ENCODE data around the gene ZNF263.

ZNF263 gene

DNA sequence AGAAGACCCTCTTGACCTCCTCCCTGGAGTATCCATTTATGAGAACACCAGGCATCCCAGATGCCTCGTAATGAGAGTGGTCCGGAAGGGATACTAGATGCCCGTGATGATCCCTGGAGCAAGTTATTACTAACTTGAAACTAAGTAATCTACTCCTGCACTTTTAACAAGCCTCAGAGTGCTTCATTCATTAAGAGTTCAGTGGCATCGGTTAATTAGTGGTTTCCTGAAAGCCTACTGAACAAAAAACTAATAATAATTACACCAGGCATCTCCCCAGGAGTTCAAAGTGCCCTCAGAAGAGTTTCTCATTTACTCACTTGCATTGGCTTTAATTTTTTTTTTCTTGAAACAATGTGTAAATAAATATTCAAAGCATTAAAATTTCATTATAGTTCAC lies 44.2 kb downstream of the ZNF263 start:
- H3K27me3 Mint-ChIP-seq (ENCODE audit: low read depth) = no peaks in the 10 kb centered on the region
- peaks cover 49% of the 10 kb centered on the region for H3K9me3 Mint-ChIP-seq
- no peaks in the 10 kb centered on the region for H3K36me3 Mint-ChIP-seq (ENCODE audit: low read depth)

DNA sequence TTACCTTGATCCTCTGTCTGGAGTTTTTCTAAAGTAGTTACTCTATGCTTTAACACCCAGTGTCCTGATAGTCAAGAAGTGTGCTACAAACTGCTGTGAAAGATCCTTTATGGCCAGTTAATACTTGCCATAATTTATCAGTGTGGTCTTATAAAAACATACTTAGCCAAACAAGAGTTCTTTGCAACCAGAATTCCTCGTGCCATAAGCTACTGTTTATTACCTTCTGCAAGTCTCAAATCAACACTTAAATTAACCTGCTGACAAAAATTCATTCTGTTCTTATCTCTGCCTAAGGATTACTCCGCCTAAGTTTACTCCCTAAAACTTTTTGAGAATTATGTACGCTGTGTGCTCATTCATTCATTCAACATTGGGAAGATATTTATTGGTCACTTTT lies 44.8 kb downstream of the ZNF263 start:
- no peaks in the 10 kb centered on the region for H3K36me3 Mint-ChIP-seq (ENCODE audit: low read depth)
- no peaks in the 10 kb centered on the region for H3K4me1 Mint-ChIP-seq (ENCODE audit: low read depth)
- no peak overlapping the region for H3K4me3 Mint-ChIP-seq
- no peaks in the 10 kb centered on the region for H3K27me3 Mint-ChIP-seq (ENCODE audit: low read depth)
- no peak overlapping the region for H3K27ac Mint-ChIP-seq
- H3K9me3 Mint-ChIP-seq = peaks cover 48% of the 10 kb centered on the region

More for the DNA sequence above, 44.2 kb downstream of the ZNF263 start:
- no peak overlapping the region for H3K27ac Mint-ChIP-seq
- H3K4me3 Mint-ChIP-seq = no peak overlapping the region
- H3K4me1 Mint-ChIP-seq (ENCODE audit: low read depth) = no peaks in the 10 kb centered on the region

DNA sequence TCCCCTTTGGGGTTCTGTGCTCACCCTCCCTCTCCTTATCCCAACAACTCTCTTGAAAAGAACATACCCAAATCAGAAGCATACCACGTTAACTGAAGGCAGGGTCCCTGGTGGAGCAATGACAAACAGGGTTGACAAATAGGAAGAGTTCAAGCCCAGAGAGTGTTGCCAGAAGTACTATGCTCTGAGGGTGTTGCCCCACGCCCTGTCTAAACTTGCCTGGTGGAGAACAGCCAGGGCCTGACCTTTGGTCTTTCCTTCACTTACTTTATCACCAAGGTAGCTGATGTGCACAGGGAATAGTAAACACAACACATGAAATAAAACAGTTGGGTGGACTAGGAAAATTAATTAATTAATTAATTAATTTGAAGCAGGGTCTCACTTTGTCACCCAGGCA lies 45.4 kb downstream of the ZNF263 start:
- H3K4me1 Mint-ChIP-seq (ENCODE audit: low read depth) = no peaks in the 10 kb centered on the region
- H3K4me3 Mint-ChIP-seq = no peak overlapping the region
- H3K27ac Mint-ChIP-seq = no peak overlapping the region
- H3K9me3 Mint-ChIP-seq = peaks cover 46% of the 10 kb centered on the region
- H3K27me3 Mint-ChIP-seq (ENCODE audit: low read depth) = no peaks in the 10 kb centered on the region
- H3K36me3 Mint-ChIP-seq (ENCODE audit: low read depth) = no peaks in the 10 kb centered on the region

Data from T-helper 1 cell treated with Interleukin-12 subunit alpha and Interleukin-12 subunit beta and Interleukin-4 antibody, amounts not matched to agents 30 μg/mL and 1 μg/mL, for 36 hours (primary cell).